Activated T-helper 9 cell treated with anti-CD3 and anti-CD28 coated beads, Interleukin-2, amount 50 U/mL, for 16 hours (primary cell): ENCODE results near the gene EP400.
A peak's percentile ranks its signal among the peaks of the same experiment; 100 is the strongest.

Source experiments
- DNase-seq: peaks from one replicate; pipeline ENCODE4 v3.0.0-alpha.2; 2020; ENCODE audit warnings: low read depth

Gene EP400, protein sequence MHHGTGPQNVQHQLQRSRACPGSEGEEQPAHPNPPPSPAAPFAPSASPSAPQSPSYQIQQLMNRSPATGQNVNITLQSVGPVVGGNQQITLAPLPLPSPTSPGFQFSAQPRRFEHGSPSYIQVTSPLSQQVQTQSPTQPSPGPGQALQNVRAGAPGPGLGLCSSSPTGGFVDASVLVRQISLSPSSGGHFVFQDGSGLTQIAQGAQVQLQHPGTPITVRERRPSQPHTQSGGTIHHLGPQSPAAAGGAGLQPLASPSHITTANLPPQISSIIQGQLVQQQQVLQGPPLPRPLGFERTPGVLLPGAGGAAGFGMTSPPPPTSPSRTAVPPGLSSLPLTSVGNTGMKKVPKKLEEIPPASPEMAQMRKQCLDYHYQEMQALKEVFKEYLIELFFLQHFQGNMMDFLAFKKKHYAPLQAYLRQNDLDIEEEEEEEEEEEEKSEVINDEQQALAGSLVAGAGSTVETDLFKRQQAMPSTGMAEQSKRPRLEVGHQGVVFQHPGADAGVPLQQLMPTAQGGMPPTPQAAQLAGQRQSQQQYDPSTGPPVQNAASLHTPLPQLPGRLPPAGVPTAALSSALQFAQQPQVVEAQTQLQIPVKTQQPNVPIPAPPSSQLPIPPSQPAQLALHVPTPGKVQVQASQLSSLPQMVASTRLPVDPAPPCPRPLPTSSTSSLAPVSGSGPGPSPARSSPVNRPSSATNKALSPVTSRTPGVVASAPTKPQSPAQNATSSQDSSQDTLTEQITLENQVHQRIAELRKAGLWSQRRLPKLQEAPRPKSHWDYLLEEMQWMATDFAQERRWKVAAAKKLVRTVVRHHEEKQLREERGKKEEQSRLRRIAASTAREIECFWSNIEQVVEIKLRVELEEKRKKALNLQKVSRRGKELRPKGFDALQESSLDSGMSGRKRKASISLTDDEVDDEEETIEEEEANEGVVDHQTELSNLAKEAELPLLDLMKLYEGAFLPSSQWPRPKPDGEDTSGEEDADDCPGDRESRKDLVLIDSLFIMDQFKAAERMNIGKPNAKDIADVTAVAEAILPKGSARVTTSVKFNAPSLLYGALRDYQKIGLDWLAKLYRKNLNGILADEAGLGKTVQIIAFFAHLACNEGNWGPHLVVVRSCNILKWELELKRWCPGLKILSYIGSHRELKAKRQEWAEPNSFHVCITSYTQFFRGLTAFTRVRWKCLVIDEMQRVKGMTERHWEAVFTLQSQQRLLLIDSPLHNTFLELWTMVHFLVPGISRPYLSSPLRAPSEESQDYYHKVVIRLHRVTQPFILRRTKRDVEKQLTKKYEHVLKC (N-terminal part only)

DNA sequence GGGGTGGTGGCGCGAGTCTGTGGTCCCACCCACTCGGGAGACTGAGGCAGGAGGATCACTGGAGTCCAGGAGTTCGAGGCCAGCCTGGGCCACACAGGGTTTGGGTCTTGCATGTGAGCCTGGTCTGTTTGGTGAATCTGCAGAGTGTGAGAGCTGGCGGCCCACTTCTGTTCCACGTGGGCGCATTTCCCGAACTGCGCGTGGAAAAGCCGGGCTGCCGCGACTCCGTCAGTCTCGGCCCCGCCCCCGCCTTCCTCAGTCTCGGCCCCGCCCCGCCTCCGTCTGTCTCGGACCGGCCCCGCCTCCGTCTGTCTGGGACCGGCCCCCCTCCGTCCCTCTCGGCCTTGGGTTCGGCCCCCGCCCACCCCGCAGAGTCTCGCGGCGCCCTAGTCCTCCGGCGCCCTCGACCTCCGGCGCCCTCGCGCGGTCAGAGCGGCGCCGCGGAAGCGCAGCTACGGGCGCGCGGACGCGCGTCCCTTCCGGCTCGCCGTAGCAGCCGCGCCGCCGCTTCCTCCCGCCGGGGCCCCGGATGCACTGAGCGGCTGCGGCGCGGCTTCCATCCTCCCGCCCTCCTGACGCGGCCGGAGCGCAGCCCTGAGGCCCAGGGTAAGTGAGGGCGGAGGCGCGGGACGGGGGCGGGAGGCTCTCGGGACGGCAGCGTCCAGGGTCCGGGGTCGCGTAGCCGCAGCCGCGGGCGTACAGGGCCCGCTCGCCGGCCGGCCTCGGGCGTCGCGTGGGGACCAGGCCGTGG, at the start of gene EP400:
EP400 (plus strand) TSS at position 512 of the 751 bp plus-strand sequence. CDS start 10,678 bp downstream, outside the sequence.
- DNase-seq, result peak; percentile 94

DNA sequence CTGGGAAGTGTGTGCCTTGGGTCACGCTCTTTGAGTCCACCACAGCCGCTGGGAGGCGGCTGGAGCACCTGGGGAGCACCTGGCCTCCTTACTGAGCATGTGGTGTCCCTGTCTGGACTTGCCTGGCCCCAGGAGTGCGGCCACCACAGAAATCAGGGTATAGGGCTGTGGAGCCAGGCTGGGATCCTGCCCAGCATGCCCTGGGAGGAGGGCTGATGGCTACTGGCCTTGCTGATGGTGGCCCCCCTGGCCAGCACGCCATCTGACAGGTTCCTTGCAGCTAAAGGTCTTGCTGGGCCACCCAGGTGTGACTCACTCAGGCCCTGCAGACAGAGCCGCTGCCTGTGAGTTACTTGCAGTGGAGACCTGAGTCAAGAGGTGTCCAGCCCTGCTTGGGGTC, 49.3 kb upstream of the EP400 start:
- DNase-seq, result no peak

DNA sequence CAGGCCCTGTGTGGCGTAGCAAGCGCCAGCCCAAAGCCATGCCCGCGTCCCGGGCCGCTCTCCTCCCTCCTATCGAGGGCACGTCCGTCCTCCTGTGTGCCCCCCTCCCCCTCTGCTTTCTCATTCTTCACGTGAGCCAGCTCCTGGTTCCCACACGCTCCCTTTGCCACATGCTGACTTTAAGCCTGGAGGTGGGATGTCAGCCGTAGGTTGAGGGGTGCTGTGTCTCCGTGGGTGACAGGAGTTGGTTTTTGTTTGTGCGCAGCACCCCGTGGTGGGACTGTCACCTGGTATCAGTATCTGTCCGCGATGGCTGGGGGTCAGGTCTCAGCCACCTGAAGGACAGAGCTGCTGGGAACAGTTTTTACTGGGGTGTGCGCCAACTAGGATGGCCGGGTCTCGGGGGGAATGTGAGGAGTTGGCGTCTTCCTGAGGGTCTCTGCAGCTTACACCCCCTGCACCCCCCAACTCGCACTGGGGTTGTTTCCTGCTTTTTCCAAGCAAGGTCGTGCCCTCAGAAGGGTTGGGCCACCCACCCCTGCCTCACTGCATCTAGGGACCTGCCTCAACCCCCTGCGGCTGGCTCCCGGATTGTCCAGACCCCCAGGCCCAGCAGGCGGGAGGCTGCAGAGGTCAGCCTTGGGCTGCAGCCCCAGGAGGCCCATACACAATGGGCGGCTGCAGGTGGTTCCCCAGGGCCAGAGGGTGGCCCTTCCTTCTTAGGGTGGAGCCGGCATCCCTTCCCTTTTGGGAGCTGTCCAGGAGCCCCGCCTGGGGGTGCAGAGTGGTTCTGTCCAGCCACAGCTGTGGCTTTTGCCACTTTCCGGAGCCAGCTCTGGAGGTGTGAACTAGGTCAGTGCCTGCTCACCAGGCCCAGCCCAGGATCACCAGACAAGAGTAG, 48.1 kb upstream of the EP400 start:
- DNase-seq, result no peak

DNA sequence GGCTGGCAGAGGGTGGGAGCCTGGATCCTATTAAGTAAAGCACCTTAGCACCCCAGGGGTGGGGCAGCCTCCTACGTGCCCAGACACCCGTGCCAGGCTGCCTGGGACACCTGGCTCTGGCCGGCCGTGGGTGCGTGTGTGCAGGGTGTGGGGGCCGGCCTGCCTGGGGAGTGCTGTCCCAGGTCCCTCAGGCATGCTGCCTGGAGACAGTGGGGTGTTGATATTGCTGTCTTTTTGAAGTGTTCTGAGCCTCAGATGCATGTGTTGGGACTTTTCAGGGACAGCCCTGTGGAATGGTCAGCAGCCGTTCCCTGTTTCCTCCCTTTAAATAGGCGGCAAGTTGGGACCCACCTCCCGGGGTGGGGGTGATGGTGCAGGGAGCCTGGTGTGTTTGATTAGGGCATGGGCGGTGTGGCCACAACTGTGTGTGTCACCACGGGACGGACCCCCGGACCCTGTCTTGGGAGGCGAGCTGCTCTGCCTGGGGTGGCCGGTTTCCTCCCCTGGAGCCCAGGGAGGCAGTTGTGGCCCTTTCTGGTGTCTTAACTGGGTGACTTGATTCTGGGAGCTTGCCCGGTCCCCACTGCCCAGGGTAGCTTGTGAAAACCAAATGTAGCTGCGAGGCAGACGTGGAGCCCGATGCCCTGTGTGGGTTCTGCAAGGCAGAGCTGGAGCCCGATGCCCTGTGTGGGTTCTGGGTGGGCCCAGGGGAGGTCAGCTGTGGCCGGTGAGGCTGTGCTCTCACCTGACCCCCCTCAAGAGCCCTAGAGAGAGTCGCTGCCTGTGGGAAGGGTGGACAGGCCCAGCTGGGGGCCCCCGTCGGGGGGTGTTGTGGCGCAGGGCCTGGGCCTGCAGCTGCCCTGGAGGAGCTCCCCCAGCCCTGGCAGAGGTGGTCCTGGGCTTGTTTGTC, 47.2 kb upstream of the EP400 start:
- no peak for DNase-seq

DNA sequence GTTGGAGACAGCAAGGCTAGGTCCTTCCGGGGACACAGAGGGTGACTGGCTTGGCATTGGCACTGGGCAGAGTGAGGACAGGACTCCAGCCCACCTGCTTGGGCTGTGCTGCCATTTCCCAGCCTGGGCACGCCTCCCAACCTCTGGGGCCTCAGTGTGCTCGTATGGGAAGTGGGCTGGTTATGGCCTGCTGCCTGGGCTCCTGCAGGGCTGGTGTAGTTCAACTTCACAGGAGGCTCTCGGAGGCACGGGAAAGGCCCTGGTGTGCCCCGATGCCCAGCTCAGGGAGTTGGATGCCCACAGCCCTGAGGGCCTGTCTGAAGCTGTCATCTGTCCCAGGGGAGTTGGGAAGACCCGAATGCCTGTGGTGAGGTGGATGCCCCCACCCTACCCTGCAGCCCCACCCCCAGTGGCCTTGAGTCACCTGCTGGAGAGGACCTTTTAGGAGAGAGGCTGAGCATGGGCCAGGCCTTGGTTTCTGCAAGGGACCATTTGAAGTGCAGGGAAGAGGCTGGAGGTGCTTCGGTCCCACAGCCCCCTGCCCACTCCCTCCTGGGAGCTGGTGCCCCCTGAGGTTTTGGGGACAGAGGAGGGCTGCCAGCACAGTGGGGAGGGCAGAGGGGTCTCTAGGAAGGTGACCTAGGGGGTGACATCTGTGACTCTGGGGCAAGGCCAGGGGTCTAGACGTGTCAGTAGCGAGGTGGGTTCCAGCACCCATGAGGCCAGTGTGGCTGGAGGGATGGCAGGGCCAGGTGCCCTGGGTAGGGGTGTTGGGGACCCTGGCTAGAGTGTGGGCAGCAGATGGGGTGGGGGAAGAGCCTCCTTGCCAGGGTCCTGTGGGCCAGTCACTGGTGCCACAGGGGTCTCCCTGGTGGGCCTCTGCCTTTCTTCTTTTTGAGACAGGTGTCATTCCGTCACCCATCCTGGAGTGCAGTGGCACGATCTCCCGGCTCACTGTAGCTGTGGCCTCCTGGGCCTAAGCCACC, 46.2 kb upstream of the EP400 start:
- DNase-seq, result no peak

DNA sequence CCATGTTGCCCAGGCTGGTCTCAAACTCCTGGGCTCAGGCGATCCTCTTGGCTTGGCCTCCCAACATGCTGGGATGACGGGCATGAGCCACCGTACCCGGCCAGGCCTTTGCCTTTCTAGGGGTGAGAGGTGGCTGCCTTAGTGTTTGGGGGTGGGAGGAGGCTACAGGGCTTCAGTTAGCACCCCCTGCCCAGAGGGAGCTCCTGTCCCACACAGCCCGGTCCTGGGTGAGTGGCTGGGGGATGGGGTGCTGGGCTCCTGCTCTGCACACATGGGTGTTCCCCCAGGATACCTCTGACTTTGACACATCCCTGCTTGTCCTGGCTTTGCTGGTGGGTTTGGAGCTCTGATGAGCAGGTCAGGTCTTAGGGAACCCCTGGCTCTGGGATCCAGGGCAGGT, 45.4 kb upstream of the EP400 start:
- DNase-seq, result no peak

DNA sequence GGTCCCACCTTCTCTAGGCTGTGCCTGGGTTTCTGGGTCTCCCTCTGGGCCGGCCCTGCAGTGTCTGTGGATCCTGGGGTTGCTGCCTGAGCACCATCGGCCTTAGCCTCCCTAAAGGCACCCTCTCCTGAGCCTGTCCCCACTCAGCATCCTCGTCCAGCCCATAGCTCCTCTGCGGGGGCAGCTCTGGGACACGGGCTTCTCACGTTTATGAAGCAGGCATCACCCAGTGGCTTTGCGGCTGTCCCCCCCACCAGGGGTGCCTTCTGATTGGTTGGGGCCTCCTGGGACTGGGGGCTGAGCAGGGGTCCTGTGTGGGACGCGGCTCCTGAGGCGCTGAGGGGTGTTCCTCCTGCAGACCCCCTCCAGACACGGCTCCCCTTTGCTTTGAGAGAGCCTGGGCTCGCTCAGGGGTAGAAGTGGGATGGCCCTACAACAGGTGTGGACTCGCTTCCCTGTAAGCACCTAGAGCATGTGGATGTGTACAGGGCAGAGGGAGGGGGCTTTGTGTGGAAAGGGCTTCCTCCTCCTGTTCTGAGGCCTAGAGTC, 44.6 kb upstream of the EP400 start:
- no peak for DNase-seq

DNA sequence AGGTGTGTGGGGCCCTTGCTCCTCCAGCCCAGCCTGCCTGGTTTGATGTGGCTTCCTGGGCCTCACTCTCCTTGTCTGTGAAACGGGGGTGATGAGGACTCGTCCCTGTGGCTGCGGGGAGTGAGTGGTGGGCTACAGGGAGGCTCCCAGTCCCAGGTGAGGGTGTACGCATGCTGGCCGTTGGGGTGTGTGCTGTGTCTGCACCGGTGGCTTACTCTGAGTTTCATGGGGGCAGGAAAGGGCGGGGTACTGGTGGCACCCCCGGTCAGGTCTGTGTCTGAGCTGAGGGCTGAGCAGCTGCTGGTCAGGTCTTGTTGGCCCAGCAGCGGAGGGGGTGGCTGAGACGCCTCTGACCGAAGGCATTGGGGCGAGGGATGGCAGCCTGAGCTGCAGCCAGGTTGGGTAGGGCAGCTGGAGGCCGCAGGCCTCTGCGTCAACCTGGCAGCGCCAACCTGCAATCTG, 44.1 kb upstream of the EP400 start:
- DNase-seq, result no peak

DNA sequence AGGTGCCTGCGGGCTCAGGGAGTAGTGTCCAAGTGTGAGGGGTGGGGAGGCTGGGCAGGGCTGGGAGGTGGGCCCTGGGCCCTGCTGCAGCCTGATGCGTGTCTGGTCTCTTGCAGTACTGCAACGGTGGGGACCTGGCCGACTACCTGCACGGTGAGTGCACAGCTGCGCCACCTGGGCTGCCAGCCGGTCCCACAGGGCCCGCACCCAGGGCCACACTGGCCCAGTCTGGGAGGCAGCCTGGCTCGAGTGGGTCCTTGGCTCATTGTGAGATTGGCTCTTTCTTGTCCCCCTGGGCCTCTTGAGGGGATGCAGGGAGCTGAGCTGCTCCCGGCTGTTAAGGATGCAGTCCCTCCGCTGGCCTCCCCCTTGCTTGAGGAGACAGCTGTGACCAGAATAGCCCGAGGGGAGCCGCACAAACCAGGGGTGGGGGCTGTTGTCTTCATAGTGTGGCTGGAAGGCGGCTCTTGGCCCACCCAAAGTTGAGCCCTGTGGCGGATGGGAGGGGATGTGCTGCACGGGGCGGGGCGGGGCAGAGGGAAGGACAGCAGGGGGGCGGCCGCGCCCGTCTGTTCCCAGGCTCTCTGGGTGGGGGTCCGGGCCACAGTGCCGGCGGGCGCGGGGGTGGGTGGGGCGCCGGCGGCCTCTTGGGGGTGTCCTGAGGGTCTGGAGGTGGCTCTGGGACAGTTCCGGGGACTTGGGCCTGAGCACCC, 42.2 kb upstream of the EP400 start:
- DNase-seq, result no peak

DNA sequence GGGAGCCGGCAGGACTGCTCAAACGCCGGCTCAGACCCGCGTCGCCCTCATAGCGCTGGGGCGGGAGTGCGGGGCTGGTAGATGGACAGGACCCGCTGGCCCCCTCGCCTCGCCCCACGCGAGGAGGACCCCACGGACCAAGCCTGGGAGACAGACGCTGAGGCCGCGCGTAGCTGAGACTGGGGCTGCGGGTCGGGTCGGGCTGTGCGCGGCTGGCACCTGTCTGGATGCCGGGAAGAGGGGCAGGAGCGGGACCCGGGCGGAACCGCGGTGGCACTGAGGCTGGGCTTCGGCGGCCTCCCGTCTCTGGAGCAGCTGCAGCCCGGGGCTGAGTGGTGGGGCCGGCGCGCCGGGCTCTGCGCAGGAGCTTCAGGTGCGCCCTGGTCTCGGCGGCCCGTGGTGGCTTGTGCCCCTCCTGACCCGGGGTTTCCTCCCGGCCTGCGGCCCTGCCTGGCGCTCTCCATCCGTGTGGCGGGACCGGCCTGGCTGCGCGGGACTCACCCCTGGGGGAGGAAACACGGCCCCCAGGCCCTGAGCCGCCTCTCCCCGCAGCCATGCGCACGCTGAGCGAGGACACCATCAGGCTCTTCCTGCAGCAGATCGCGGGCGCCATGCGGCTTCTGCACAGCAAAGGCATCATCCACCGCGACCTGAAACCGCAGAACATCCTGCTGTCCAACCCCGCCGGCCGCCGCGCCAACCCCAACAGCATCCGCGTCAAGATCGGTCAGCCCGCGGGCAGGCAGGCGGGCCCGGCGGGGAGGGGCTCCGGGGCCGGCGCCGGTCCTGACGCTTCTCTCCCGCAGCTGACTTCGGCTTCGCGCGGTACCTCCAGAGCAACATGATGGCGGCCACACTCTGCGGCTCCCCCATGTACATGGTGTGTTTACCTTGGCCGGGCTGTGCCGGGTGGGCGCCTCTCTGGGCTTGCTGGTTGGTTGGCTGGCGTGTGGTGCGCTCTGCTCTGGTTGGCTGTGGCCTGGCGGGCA, 41.4 kb upstream of the EP400 start:
- no peak for DNase-seq

DNA sequence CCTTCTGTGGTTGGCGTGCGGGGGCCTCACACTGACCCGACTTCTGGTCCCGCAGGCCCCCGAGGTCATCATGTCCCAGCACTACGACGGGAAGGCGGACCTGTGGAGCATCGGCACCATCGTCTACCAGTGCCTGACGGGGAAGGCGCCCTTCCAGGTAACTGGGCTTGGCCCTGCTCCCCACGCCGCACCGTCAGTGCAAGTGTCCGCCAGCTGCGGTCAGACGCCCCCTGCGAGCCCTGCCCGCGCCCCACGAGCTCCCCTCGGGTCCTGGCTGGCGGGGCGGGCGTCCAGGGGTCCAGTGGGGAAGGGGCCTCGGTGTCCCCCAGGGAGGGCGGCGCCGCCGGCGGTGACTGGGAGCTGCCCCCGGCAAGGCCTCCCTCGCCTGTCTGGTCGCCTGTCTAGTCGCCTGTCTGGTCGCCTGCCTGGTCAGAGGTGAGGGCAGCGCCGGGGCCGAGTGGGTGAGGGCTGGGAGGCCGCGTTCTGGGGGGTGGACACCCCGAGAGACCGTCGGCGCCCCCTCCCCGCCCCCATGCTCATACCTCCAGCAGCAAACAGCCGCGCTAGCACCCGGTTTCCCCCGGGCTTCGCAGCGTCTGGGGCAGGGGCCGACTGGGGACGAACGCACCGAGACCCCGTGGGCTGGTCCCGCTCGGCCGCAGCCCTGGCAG, 40.5 kb upstream of the EP400 start:
- DNase-seq, result no peak

DNA sequence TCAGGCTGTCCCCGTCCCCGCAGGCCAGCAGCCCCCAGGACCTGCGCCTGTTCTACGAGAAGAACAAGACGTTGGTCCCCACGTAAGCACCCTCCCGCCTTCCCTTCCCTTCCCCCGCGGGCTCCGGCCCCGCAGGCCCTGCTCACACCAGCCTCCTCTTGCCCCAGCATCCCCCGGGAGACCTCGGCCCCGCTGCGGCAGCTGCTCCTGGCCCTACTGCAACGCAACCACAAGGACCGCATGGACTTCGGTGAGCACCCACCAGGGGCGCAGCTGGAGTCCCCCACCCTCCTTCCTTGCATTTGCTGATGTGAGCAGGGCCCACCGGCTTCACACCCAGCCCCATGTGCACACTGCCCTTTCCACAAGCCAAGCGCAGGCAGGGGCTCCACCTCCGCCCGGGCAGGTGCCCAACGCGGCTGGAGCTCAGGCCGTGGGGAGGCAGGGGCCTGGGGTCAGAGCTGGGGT, 40.0 kb upstream of the EP400 start:
- no peak for DNase-seq

DNA sequence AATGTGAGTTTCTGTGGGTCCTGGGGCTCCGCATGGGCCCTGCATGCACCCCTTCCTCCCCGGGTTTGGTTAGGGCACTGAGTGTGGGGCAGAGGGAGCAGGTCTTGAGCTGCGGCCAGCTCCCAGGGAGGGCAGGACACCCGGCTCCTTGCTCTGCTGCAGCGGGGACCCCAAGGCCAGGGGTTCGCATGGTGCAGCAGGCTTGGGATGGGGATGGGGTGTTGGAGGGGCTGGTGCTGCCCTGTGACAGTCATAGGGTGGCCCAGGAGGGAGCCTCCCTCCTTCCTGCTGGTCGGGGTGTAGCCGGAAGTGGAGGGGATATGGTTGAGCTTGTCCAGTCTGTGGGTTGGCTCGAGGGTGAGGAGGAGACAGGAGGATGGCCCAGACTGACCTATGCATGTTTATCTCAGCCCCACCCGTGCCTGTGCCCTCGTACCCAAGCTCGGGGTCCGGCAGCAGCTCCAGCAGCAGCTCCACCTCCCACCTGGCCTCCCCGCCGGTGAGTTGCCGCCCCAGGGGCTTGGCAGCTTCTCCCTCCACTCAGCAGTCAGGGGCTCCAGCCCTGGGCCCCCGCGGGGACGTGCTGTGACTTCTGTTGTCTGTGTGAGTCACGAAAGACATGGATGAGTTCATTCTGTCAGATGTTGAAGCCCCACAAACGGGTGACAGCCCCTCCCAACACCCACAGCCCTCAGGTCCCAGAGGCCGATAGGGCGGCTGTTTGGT, 39.3 kb upstream of the EP400 start:
- no peak for DNase-seq

DNA sequence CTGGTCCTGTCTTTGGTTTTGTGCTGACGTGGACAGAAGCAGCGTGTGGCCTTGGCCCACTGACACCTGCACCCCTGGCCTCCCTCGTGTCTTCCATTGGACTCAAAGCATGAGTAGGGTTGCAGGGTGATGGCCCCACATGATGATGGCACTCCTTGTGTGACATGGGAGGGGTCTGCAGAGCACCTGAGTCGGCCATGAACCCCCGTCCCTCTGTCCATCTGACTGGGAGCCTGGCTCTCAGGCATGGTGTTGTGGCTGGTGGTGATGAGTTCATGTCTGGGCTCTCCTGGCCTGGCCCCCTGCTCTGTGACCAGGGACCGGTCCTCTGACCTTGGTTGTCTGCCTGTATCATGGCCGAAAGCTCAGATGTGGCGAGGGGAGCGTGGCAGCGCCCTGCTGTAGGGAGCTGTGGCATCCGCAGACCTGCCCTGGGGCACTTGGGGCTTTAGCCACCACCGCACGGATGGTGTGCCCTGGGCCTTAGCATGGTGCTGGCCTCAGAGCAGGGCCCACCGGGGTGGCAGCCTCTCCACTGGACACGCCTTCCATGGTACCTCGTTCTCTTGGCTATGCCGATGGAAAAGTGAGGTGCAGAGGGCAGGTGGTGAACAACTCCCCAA, 38.6 kb upstream of the EP400 start:
- no peak for DNase-seq
